Measurements from ENCODE around the gene USP40. TPM values are rescaled to one million over a fixed set of nuclear protein-coding genes. Genes with fewer than 3 reads are reported as not detected.

The USP40 gene
- total and polyA plus RNA-seq, 10 of the 15 experiments (the other 5 are each of a cell fraction or from before 2014, with no cell fraction given), result 3.4 to 20.8 (median 15.2) TPM

DNA sequence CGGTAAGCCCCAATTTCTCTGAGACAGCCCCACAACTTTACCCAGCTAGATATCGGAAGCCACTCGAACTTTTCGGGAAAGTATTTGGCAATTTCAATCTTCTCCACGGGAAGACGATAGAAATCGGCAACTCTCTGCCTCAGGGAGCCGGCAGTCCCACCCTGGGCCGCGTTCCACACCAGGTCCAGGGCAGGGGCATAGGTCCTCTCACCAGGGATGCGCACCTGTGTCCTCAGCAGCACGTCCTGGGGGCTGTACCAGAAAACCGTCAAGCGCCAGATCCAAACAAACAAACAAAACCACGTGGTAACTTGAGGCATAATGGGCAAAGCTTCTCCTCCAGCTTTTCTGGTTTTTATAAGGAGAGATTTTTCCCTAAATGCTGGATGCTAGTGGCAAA lies 80.9 kb downstream of the USP40 start:
- POLR2A ChIA-PET, result no interaction called here

More for the DNA sequence above, 80.9 kb downstream of the USP40 start:
- Histone ChIP-seq H3K79me2 (ENCODE audit: control insufficient read depth, insufficient read depth, low read length) (no peaks in the 10 kb centered on the region), H3K4me1 (ENCODE audit: control insufficient read depth, insufficient read depth, low read length) (no peaks in the 10 kb centered on the region), H3K4me3 (no peak overlapping the region), H3K36me3 (ENCODE audit: control insufficient read depth in 2 of 2, insufficient read depth in 2 of 2, low read length in 1 of 2) (peaks cover 1 to 5% of the 10 kb centered on the region in 2 experiments; a peak in 3 of 4 replicates), H2AFZ (ENCODE audit: control insufficient read depth, low read depth, low read length) (no peak overlapping the region), H4K20me1 (ENCODE audit: control insufficient read depth, insufficient read depth) (no peaks in the 10 kb centered on the region), H3K4me2 (ENCODE audit: control insufficient read depth, insufficient read depth) (no peak overlapping the region), H3K9ac (ENCODE audit: control insufficient read depth, insufficient read depth, low read length) (no peak overlapping the region), H3K9me3 (replicated peaks; ENCODE audit: control insufficient read depth, insufficient read depth, low read length) (no peaks in the 10 kb centered on the region), H3K27me3 (replicated peaks in 1 of 2; ENCODE audit: control insufficient read depth in 2 of 2, insufficient read depth in 2 of 2, low read length in 1 of 2) (no peaks in the 10 kb centered on the region), H3K27ac (ENCODE audit: control insufficient read depth, insufficient read depth) (no peak overlapping the region)
- no TSS peak for BruUV-seq (replicated peaks)
- ATAC-seq (no peak), DNase-seq (ENCODE audit: low read depth, low spot score) (no peak), FAIRE-seq (no peak)
- ChIA-PET SMC1A (ENCODE audit: uncharacterized antibody, unreplicated experiment) (no interaction called here), RAD21 (ENCODE audit: unreplicated experiment) (no interaction called here), CTCF (no interaction called here)
- TF ChIP-seq SMAD1 (IDR thresholded peaks at IDR 0.05; ENCODE audit: low read depth, partially characterized antibody) (no peak), ZZZ3 (IDR thresholded peaks at IDR 0.05; ENCODE audit: control insufficient read depth, insufficient read length, low read depth) (no peak), ELK1 (IDR thresholded peaks at IDR 0.05; ENCODE audit: low read depth, low read length) (no peak), MEF2A (IDR thresholded peaks at IDR 0.05; ENCODE audit: insufficient read depth, low read depth, low read length) (no peak), ZNF622 (IDR thresholded peaks at IDR 0.05) (no peak), MXI1 (IDR thresholded peaks at IDR 0.05; ENCODE audit: low read depth, low read length) (no peak), IRF3 (IDR thresholded peaks at IDR 0.05) (no peak), CBFB (IDR thresholded peaks at IDR 0.05; ENCODE audit: low read depth) (no peak), PML (IDR thresholded peaks at IDR 0.05; ENCODE audit: low read length) (no peak), NFYA (IDR thresholded peaks at IDR 0.05; ENCODE audit: borderline replicate concordance, low read depth, low read length) (no peak)
- in situ Hi-C loops (cut with MboI), result no loop called here
- intact Hi-C loops (cut with micrococcal nuclease; ENCODE audit: unreplicated experiment), result loop anchor here (10.0 kb wide), 1 partner anchor 229 kb away; the partner anchor contains the start of genes UGT1A4 and UGT1A5
- 90% methylated on average over 15 of the region's 15 CpGs for WGBS (ENCODE audit: insufficient coverage, insufficient replicate concordance, low lambda C conversion rate, missing lambda C conversion rate)

All from GM12878 (cell line).